Measurements from ENCODE around the gene MSH2.

Gene MSH2

GRCh38 chr2:47509821-47510385 lies 106.9 kb downstream of the MSH2 start:
- no peak for DNase-seq

- DNase-seq = no peak
Observed at GRCh38 chr2:47510745-47511144, 107.8 kb downstream of the MSH2 start.

- no peak for DNase-seq
Observed at GRCh38 chr2:47512581-47513083, 109.7 kb downstream of the MSH2 start.

GRCh38 chr2:47513981-47514520 lies 111.1 kb downstream of the MSH2 start:
- no peak for DNase-seq

- DNase-seq = no peak
Observed at GRCh38 chr2:47516360-47517104, 113.6 kb downstream of the MSH2 start.

GRCh38 chr2:47518497-47519146 lies 115.7 kb downstream of the MSH2 start:
- no peak for DNase-seq

- DNase-seq = no peak
Observed at GRCh38 chr2:47519147-47519537, 116.2 kb downstream of the MSH2 start.

- DNase-seq = no peak
Observed at GRCh38 chr2:47519604-47520301, 116.8 kb downstream of the MSH2 start.

- DNase-seq = no peak
Observed at GRCh38 chr2:47520302-47520630, 117.3 kb downstream of the MSH2 start.

- peak; percentile 89 for DNase-seq
Observed at GRCh38 chr2:47520825-47521665, 118.1 kb downstream of the MSH2 start.

GRCh38 chr2:47521666-47522285 lies 118.8 kb downstream of the MSH2 start:
- no peak for DNase-seq

- DNase-seq = no peak
Observed at GRCh38 chr2:47525167-47525566, 122.2 kb downstream of the MSH2 start.

GRCh38 chr2:47528455-47528854 lies 125.5 kb downstream of the MSH2 start:
- DNase-seq = no peak

- DNase-seq = no peak
Observed at GRCh38 chr2:47528874-47529273, 125.9 kb downstream of the MSH2 start.

- no peak for DNase-seq
Observed at GRCh38 chr2:47530105-47530760, 127.3 kb downstream of the MSH2 start.

- DNase-seq = no peak
Observed at GRCh38 chr2:47531378-47532042, 128.6 kb downstream of the MSH2 start.

Data from activated CD8-positive, alpha-beta memory T cell treated with anti-CD3 and anti-CD28 coated beads for 24 hours (primary cell).